SK-N-SH (cell line): Measurements from ENCODE around the gene GOLPH3L. TPM values are rescaled to one million over a fixed set of nuclear protein-coding genes. Genes with fewer than 3 reads are reported as not detected.
A peak's percentile ranks its signal among the peaks of the same experiment; 100 is the strongest.
"Not testable (repeated sequence)": the region's sequence is repeated elsewhere in the genome, so short reads cannot be mapped to it uniquely, and the experiment has no call there.

Experiments used
- CTCF ChIA-PET: fragments of 300-600, 350-600 bp; formaldehyde crosslinking; extraction: SDS; loops from one replicate; lab custom pipeline; 2021; lab: Yijun Ruan, JAX
- POLR2A ChIA-PET: fragments of 350-600 bp; sonication (Branson Sonifier 250); formaldehyde crosslinking; extraction: SDS; loops from one replicate; lab custom pipeline; 2020; ENCODE audit warnings: antibody characterized with exemption, inconsistent platforms; lab: Yijun Ruan, JAX
- DNase-seq: peaks from one replicate; pipeline ENCODE4 v3.0.0; 2012
- H2AFZ ChIP-seq: fragments of 200-600 bp; sonication (generic); 2 replicates; pipeline ENCODE4 v1.8.1; 2016; ENCODE audit warnings: antibody characterized with exemption, mild to moderate bottlenecking, low read depth
- H3F3A ChIP-seq: fragments of 200-600 bp; sonication (generic); replicated peaks from 2 replicates; pipeline ENCODE3; 2016; ENCODE audit warnings: antibody characterized with exemption, mild to moderate bottlenecking; ENCODE audit not compliant: insufficient read depth
- H3K27ac ChIP-seq, 2 experiments: fragments of 200-500 bp in 1 of 2; fragments of 200-600 bp in 1 of 2; sonication (Bioruptor generic) in 1 of 2; sonication (generic), shearing (Covaris generic) in 1 of 2; 2 replicates each; pipeline versions ENCODE4 v1.5.1 to v1.6.1; 2014 to 2016; ENCODE audit warnings: low read depth in 2 of 2, inconsistent platforms in 1 of 2, low read length in 1 of 2, mild to moderate bottlenecking in 1 of 2, mixed read lengths in 1 of 2
- H3K27me3 ChIP-seq: fragments of 200-600 bp; sonication (generic), shearing (Covaris generic); 2 replicates; pipeline ENCODE4 v1.6.1; 2016; ENCODE audit warnings: mixed run types; ENCODE audit not compliant: insufficient read depth
- H3K36me3 ChIP-seq, 2 experiments: fragments of 200-500 bp in 1 of 2; fragments of 200-600 bp in 1 of 2; sonication (Bioruptor generic) in 1 of 2; sonication (generic) in 1 of 2; replicated peaks in 1 of 2; 2 replicates each; pipeline versions ENCODE3 to v1.5.1; 2014 to 2016; ENCODE audit warnings: low read length in 1 of 2, mild to moderate bottlenecking in 1 of 2; ENCODE audit not compliant: insufficient read depth in 2 of 2, control insufficient read depth in 1 of 2
- H3K4me1 ChIP-seq, 2 experiments: fragments of 200-500 bp in 1 of 2; fragments of 200-600 bp in 1 of 2; sonication (Bioruptor generic) in 1 of 2; sonication (generic), shearing (Covaris generic) in 1 of 2; 2 replicates each; pipeline versions ENCODE4 v1.5.1 to v1.6.1; 2014 to 2016; ENCODE audit warnings: low read depth in 1 of 2, low read length in 1 of 2, mixed run types in 1 of 2; ENCODE audit not compliant: insufficient read depth in 2 of 2, control insufficient read depth in 1 of 2
- H3K4me2 ChIP-seq: fragments of 200-600 bp; sonication (generic), shearing (Covaris generic); 2 replicates; pipeline ENCODE4 v1.6.1; 2017; ENCODE audit warnings: mixed run types
- H3K4me3 ChIP-seq, 2 experiments: fragments of 200-500 bp in 1 of 2; fragments of 200-600 bp in 1 of 2; sonication (Bioruptor generic) in 1 of 2; sonication (generic), shearing (Covaris generic) in 1 of 2; 2 replicates each; pipeline versions ENCODE4 v1.5.1 to v1.8.1; 2014 to 2016; ENCODE audit warnings: low read depth in 2 of 2, inconsistent platforms in 1 of 2, low read length in 1 of 2, mild to moderate bottlenecking in 1 of 2, mixed read lengths in 1 of 2, moderate library complexity in 1 of 2
- H3K79me2 ChIP-seq: fragments of 200-600 bp; sonication (generic); 2 replicates; pipeline ENCODE4 v1.8.1; 2017; ENCODE audit warnings: mild to moderate bottlenecking; ENCODE audit not compliant: insufficient read depth
- H3K9ac ChIP-seq: fragments of 200-600 bp; sonication (generic); 2 replicates; pipeline ENCODE4 v1.6.1; 2017; ENCODE audit warnings: mixed run types
- H3K9me2 ChIP-seq: fragments of 200-600 bp; sonication (generic); 2 replicates; pipeline ENCODE4 v1.6.1; 2017; ENCODE audit warnings: mixed run types
- H3K9me3 ChIP-seq: fragments of 200-600 bp; sonication (generic); 2 replicates; pipeline ENCODE4 v1.6.1; 2017; ENCODE audit warnings: mixed run types, mild to moderate bottlenecking, moderate library complexity
- H4K20me1 ChIP-seq: fragments of 200-600 bp; sonication (generic); 2 replicates; pipeline ENCODE4 v1.6.1; 2017; ENCODE audit warnings: mild to moderate bottlenecking, mixed run types; ENCODE audit not compliant: insufficient read depth
- EP300 ChIP-seq, 2 experiments: IDR thresholded peaks; 2 replicates each; pipeline versions ENCODE4 v1.4.0 to v1.6.1; 2012; ENCODE audit warnings: borderline replicate concordance in 1 of 2, low read depth in 1 of 2, low read length in 1 of 2
- EZH2phosphoT487 ChIP-seq: fragments of 200-600 bp; sonication (generic); IDR thresholded peaks from 2 replicates; pipeline ENCODE4 v1.6.1; 2017; ENCODE audit warnings: low read depth, mixed run types, mild to moderate bottlenecking, antibody characterized with exemption, moderate library complexity, borderline replicate concordance
- FOXM1 ChIP-seq: IDR thresholded peaks from 2 replicates; pipeline ENCODE4 v1.4.0; 2012; ENCODE audit warnings: low read depth, mild to moderate bottlenecking
- GABPA ChIP-seq: IDR thresholded peaks from 2 replicates; pipeline ENCODE4 v1.4.0; 2012; ENCODE audit warnings: low read depth, mild to moderate bottlenecking
- GATA2 ChIP-seq: sonication (generic); formaldehyde crosslinking; IDR thresholded peaks from 2 replicates; pipeline ENCODE4 v1.5.0; 2020; ENCODE audit warnings: mild to moderate bottlenecking, missing genetic modification reagents
- JUND ChIP-seq: IDR thresholded peaks from 2 replicates; pipeline ENCODE4 v1.4.0; 2012
- MEF2A ChIP-seq: IDR thresholded peaks from 2 replicates; pipeline ENCODE4 v1.4.0; 2012; ENCODE audit warnings: low read depth, borderline replicate concordance
- MXI1 ChIP-seq: IDR thresholded peaks from 2 replicates; pipeline ENCODE4 v1.6.1; 2012; ENCODE audit warnings: mild to moderate bottlenecking, low read depth, low read length, improper control_type of control experiment
- NFIC ChIP-seq: IDR thresholded peaks from 2 replicates; pipeline ENCODE4 v1.4.0; 2012; ENCODE audit warnings: borderline replicate concordance
- RCOR1 ChIP-seq: fragments of 150-350 bp; IDR thresholded peaks from 2 replicates; pipeline ENCODE4 v1.6.1; 2017; ENCODE audit warnings: antibody characterized with exemption, low read length
- SMC3 ChIP-seq: IDR thresholded peaks from 2 replicates; pipeline ENCODE4 v1.6.1; 2012; ENCODE audit warnings: low read depth, low read length, improper control_type of control experiment
- TCF12 ChIP-seq: IDR thresholded peaks from 2 replicates; pipeline ENCODE4 v1.4.0; 2012
- YY1 ChIP-seq: IDR thresholded peaks from 2 replicates; pipeline ENCODE4 v1.4.0; 2012; ENCODE audit warnings: low read depth, mild to moderate bottlenecking
- WGBS: methylation state at CpG from one replicate; pipeline ENCODE4 v1.1.6; 2017; ENCODE audit warnings: low lambda C conversion rate; 5-methylcytosine and 5-hydroxymethylcytosine counted together
- polyA plus RNA-seq, 3 experiments: library from polyadenylated mRNA; depleted of rRNA; stranded (reverse); fragments of >200 nt; gene quantifications; 2 replicates each; pipeline ENCODE4 v1.2.3, GENCODE V29; 2012
- TF ChIP-seq, protein P1 (sequence below): IDR thresholded peaks from 2 replicates; pipeline ENCODE4 v1.4.0; 2012; ENCODE audit warnings: low read depth, borderline replicate concordance
- TF ChIP-seq, protein P2 (sequence below): IDR thresholded peaks from 2 replicates; pipeline ENCODE4; 2012
- TF ChIP-seq, protein P3 (sequence below): IDR thresholded peaks from 2 replicates; pipeline ENCODE4 v1.4.0; 2012; ENCODE audit warnings: low read depth, borderline replicate concordance
- TF ChIP-seq, protein P4 (sequence below): fragments of 150-350 bp; IDR thresholded peaks from 2 replicates; pipeline ENCODE4 v1.6.1; 2016; ENCODE audit warnings: mild to moderate bottlenecking, low read depth, low read length

The GOLPH3L gene
- polyA plus RNA-seq, 1 of the 3 experiments (the other 2 are of a cell fraction): 7.8 TPM

DNA sequence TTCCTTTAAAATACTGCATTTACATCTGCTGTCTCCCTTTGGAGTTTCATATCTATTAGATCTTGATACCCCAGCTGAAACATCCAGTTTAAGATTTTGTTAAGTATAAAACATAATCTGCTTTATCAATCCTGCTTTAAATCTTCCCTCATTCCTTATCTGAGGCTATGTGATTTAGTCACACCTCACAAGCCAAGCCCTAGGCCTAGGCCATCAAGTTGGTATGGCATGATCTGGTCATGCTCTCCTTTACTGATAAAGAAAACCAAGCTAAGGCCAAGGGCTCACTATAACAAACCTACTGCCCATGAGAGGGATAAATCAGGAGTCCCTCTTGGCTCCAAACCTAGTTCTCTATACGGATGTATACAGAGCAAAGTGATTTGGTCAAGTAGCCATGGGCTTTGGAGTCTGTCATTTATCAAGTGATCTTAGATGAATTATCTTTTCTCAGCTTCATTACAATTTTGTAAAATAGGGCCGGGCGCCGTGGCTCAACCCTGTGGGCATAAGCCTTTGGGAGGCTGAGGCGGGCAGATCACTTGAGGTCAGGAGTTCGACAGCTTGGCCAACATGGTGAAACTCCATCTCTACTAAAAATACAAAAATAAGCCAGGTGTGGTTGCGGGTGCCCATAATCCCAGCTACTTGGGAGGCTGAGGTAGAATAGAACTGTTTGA, 90.4 kb downstream of the GOLPH3L start:
- Histone ChIP-seq H3K9me2 (no peaks in the 10 kb centered on the region), H4K20me1 (no peaks in the 10 kb centered on the region), H3K4me1 (peaks cover 7 to 29% of the 10 kb centered on the region in 2 experiments; a peak in 3 of 4 replicates), H3K9me3 (no peaks in the 10 kb centered on the region), H3K4me3 (no peak overlapping the region), H3K27ac (peak overlapping the region in 1 of 2 experiments; percentile 16; a peak in 1 of 4 replicates), H3K79me2 (peaks cover 15% of the 10 kb centered on the region), H3K36me3 (no peaks in the 10 kb centered on the region), H3K9ac (no peak overlapping the region), H2AFZ (no peak overlapping the region), H3K27me3 (no peaks in the 10 kb centered on the region), H3K4me2 (no peak overlapping the region), H3F3A (peaks cover 20% of the 10 kb centered on the region)
- POLR2A ChIA-PET: interaction anchor here (1.1 kb wide), 1 partner anchor 27 kb away, joined by 3 read pairs; the partner anchor contains the start of gene MCL1
- TF ChIP-seq, protein P1, sequence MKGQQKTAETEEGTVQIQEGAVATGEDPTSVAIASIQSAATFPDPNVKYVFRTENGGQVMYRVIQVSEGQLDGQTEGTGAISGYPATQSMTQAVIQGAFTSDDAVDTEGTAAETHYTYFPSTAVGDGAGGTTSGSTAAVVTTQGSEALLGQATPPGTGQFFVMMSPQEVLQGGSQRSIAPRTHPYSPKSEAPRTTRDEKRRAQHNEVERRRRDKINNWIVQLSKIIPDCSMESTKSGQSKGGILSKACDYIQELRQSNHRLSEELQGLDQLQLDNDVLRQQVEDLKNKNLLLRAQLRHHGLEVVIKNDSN: no peak
- TF ChIP-seq, protein P2, sequence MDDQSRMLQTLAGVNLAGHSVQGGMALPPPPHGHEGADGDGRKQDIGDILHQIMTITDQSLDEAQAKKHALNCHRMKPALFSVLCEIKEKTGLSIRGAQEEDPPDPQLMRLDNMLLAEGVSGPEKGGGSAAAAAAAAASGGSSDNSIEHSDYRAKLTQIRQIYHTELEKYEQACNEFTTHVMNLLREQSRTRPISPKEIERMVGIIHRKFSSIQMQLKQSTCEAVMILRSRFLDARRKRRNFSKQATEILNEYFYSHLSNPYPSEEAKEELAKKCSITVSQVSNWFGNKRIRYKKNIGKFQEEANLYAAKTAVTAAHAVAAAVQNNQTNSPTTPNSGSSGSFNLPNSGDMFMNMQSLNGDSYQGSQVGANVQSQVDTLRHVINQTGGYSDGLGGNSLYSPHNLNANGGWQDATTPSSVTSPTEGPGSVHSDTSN: no peak
- TF ChIP-seq YY1: no peak
- TF ChIP-seq FOXM1: no peak
- no peak for TF ChIP-seq RCOR1
- TF ChIP-seq SMC3: no peak
- TF ChIP-seq MEF2A: no peak
- no peak for TF ChIP-seq GABPA
- TF ChIP-seq EZH2phosphoT487: no peak
- no peak for TF ChIP-seq MXI1
- no peak for TF ChIP-seq GATA2 (CRISPR knock-in tag)
- TF ChIP-seq, protein P3, sequence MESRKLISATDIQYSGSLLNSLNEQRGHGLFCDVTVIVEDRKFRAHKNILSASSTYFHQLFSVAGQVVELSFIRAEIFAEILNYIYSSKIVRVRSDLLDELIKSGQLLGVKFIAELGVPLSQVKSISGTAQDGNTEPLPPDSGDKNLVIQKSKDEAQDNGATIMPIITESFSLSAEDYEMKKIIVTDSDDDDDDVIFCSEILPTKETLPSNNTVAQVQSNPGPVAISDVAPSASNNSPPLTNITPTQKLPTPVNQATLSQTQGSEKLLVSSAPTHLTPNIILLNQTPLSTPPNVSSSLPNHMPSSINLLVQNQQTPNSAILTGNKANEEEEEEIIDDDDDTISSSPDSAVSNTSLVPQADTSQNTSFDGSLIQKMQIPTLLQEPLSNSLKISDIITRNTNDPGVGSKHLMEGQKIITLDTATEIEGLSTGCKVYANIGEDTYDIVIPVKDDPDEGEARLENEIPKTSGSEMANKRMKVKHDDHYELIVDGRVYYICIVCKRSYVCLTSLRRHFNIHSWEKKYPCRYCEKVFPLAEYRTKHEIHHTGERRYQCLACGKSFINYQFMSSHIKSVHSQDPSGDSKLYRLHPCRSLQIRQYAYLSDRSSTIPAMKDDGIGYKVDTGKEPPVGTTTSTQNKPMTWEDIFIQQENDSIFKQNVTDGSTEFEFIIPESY: no peak
- TF ChIP-seq NFIC: no peak
- TF ChIP-seq EP300 (IDR thresholded peaks at IDR 0.05; ENCODE audit: borderline replicate concordance in 1 of 2, low read depth in 1 of 2, low read length in 1 of 2): no peak
- TF ChIP-seq JUND: no peak
- TF ChIP-seq TCF12: no peak
- TF ChIP-seq, protein P4, sequence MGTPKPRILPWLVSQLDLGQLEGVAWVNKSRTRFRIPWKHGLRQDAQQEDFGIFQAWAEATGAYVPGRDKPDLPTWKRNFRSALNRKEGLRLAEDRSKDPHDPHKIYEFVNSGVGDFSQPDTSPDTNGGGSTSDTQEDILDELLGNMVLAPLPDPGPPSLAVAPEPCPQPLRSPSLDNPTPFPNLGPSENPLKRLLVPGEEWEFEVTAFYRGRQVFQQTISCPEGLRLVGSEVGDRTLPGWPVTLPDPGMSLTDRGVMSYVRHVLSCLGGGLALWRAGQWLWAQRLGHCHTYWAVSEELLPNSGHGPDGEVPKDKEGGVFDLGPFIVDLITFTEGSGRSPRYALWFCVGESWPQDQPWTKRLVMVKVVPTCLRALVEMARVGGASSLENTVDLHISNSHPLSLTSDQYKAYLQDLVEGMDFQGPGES: no peak
- DNase-seq: no peak
- CTCF ChIA-PET: interaction anchor here (0.7 to 2.2 kb wide), 4 partner anchors 15 to 626 kb away, joined by 3 to 7 read pairs (median 4); no protein-coding TSS in a partner anchor
- WGBS: 93% methylated on average over 7 of the region's 7 CpGs

DNA sequence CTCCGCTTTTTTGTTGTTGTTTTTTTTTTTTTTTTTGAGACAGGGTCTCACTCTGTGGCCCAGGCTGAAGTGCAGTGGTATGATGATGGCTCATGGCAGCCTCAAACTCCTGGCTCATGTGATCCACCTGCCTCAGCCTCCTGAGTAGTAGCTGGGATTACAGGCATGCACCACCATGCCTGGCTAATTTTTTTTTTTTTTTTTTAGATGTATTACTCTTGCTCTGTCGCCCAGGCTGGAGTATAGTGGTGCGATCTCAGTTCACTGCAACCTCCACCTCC, 91.6 kb downstream of the GOLPH3L start:
- CTCF ChIA-PET: interaction anchor here (1.4 kb wide), 1 partner anchor 16 kb away, joined by 3 read pairs; no protein-coding TSS in a partner anchor
- not testable (repeated sequence) for DNase-seq

More for the DNA sequence above, 91.6 kb downstream of the GOLPH3L start:
- not testable (repeated sequence) for H2AFZ ChIP-seq, H3K4me2 ChIP-seq, H3K79me2 ChIP-seq, H3K36me3 ChIP-seq, H3K9me2 ChIP-seq, H3K27me3 ChIP-seq, H4K20me1 ChIP-seq, H3K9me3 ChIP-seq, H3K4me3 ChIP-seq
- peak overlapping the region in 1 of 2 experiments; percentile 98; a peak in 2 of 4 replicates for H3K27ac ChIP-seq
- H3F3A ChIP-seq: peaks cover 18% of the 10 kb centered on the region
- peak overlapping the region; percentile 50; the same call in 1 of the 2 replicates for H3K9ac ChIP-seq
- WGBS: 93% methylated on average over 3 of the region's 3 CpGs
- peaks cover 6 to 23% of the 10 kb centered on the region in 2 experiments; a peak in 3 of 4 replicates for H3K4me1 ChIP-seq
- POLR2A ChIA-PET: interaction anchor here (1.1 kb wide), 1 partner anchor 26 kb away, joined by 3 read pairs; the partner anchor contains the start of gene MCL1
